ENCODE data around the gene DGCR6L.
"Not testable (repeated sequence)": the region's sequence is repeated elsewhere in the genome, so short reads cannot be mapped to it uniquely, and the experiment has no call there.

Gene DGCR6L

DNA sequence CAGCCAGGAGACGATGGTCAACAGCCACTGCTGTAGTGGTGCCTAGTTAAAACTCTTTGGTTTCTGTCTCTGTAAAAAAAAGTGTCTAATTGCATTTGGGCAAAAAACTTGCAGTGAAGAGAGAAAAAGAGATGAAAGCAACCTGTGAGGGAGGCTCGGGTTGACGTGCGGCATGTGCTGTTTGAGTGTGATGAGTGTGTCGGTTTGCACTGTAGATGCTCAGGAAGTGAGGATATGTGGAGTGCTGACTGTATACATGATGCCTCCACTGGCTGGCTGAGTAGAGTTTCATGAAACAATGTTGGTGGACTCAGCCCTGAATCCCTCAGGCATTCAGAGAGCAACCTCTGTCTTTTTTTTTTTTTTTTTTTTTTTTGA is 4.3 kb upstream of the DGCR6L start:
- no peak for FAIRE-seq

DNA sequence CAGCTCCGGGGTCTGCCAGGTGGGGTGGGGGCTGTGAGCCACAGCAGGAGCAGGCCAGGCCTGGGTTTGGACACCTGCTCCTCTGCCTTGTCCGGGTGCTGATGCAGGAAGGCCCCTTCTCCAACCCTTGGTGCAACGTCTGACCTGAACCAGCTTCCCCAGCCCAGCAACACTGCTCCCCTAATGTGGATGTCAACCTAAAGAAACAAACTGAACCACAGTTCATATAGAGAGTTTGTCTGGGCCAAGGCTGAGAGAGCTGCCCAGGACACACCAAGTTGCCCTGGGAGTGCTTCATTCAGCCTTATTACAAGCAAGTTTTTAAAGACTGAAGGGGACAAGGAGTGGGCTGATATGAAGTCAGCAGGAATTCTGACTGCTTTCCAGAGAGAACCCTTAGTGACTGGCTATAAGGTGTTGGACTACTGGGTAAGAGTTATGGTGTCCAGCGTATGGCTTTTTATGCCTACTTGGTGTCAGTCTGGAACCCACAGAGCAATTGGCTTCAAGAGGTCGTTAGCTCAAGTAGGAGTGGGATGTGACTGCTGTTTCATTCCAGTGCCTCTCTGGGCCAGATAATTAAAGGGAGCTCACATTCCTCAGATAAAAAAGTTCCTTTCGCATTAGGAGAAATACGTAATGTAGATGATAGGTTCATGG is 1.8 kb upstream of the DGCR6L start:
- FAIRE-seq = not testable (repeated sequence)

DNA sequence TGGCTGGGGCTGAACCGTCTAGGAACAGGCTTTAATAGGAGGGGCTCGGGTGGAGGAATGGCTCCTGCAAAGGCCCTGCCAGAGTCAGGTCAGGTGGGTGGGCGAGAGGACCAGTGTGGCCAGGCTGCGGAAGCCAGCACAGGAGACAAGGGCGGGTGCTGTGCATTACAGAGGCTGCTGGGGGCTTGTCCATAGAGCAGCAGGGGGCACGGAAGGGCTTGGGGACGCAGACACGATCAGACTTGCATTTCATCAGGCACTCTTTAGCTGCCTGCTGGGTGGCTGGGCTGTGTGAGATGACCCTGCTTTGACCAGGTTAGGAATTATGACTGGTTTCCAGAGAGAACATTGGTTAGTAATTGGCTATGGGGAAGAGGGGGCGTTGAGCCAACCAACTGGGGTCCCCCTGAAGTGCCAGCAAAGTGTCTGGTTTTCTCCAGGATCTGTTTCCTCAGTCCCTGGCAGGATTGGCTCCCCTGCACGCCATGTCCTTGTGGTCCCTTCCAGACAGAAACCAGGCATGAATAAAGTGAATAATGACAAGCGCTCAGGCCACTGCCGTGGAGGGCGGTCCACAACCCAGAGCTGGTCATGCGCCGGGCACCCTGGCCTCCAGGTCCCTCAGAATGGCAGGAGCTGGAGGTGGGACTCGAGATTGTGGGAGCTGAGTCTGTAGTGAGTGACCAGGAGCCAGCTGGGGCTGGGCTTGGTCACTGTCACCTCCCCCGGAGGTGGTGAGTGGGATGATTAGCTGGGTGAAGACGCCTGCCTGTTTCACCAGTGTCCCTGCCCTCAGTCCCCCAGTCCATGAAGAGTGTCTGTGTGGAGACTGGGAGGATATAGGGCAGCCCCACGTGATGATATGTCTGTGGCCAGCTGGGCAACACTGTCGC is 1.0 kb upstream of the DGCR6L start:
- not testable (repeated sequence) for FAIRE-seq

DNA sequence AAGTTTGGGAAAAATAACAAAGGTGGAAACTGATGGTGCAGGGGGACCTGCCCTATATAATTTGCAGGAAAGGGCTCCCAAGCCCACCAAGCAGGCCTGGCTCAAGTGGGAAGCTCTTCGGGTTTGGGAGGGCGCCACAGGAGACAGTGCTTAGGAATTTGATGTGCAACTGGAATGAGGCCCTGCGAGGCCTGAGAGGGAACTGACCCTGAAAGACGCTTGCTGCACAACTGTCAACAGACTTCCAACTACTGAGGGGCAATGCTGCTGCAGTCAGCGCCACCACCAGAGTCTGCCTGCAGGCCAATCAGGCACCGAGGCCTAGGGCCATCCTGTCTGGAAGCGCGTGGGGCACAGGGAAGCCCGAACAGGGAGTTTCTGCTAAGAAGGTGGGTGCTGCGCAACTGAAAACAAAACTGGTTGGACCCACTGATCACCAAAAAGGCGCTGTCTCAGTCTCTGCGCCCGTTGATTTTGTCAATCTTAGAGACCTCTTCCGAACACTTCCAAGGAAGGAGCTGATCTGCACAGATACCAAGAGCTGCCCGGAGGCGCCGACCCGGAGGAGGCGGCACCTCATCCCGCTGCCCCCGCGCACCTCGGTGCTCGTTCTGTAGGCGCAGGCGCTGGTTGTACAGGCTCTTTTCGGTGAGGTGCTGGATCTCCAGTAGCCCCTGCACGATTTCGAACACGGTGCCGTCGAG is 667 bp downstream of the DGCR6L start:
- FAIRE-seq = no peak

DNA sequence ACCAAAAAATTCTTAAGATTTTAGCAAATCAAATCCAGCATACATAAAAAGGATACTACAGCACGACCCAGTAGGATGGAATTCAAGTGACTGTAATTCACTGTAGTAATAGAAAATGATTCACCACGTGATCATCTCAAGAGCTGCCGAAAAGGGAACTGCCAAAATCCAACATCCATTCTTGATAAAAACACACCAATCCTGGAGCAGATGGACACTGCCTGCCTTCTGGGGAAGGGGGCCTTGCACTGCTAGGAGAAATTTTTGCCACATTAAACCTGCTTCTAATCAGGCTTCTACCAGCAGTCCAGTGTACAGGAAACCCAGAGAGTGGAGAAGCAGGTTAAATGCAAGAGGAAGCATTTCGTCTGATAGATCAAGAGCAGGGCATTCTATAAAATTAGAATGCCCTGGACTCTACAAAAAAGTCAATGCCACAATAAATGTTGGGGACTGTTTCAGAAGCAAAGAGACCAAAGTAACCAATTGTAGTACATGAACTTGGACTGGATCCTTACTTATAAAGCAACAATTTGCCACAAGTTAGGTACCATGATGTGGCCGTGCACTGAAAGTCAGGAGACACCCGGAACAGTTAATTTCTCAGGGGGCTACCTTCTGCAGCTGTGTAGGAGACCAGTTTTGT is 1.7 kb downstream of the DGCR6L start:
- FAIRE-seq = peak; percentile 21

DNA sequence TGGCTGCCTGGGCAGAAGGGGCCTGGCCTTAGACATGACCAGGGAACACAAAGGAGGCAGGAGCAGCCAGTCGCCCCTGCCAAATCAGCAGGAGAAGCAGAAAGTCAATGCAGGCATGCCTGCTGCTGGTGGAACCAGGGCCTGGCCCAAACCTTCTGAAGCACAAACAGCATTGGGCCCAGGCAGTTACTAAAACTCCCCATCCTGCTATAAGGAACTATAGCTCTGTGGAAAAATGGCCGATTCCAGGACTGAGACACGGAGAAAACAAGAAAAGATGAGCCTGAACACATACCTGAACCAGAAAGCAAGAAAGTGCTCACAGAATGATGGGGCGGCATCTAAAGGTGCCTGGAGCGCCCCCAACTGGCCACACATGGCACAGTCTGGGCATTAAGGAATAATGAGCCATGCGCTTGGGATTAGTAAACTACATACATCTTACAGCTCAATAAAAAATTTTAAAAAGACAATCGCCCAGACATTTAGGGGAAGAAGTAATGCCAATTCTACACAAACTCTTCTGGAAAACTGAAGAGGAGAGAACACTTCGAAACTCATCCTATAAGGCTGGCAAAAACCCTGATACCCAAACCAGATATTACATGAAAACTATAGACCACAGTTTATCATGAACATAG is 2.3 kb downstream of the DGCR6L start:
- FAIRE-seq = not testable (repeated sequence)

DNA sequence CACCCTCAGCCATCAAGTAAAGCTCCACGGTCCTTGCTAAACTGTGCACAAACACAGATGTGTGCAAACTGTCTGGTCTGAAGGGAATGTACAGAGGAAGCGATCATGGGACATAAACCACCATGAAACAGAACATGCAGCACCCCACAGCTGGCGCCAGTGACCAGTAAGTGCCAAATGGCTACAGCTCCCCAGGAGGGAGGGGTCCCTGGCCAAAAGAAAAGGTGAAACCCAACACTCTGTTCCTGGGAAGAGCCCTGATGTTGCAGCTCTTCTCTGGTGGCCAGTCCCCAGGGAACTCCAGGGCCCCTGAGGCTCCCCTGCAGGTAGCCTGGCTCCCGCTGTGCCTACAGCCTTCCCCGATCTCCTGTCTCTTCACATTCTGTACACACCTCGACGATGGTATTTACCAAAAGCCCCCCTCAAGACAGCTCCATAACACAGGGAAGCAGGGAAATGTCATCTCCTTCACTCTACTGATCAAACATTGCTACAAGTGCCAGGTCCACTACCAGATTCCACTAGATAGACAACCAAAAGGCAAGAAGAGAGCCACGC is 2.9 kb downstream of the DGCR6L start:
- no peak for FAIRE-seq

DNA sequence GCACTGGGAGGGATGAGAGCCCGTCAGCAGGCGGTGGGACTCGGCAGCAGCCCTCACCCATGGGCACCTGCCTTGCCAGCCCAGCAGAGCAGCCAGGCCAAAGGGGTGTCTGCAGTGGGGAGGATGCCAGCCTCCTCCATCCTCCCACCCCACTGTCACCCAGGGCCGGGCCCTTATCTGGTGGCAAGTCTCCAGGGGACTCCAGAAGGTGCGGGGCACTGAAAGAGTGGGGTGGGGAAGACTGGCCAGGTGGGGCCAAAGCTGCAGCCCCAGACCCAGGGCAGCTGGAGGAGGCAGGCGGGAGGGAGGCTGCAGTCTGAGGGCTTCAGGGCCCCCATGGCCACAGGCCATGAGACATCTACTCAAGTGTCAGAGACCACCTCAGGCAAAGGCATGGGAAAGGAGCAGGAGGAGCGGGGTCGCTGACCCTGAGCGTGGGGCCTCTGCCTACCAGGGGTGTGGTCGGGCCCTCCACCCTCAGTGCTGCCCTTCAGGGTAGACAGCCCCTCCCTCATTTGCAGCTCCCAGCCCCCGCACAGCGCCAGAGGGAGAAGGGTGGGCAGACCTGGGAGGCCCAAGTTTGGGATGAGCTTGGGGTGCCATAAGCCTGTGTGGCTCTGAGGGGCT is 3.5 kb downstream of the DGCR6L start:
- FAIRE-seq = no peak

DNA sequence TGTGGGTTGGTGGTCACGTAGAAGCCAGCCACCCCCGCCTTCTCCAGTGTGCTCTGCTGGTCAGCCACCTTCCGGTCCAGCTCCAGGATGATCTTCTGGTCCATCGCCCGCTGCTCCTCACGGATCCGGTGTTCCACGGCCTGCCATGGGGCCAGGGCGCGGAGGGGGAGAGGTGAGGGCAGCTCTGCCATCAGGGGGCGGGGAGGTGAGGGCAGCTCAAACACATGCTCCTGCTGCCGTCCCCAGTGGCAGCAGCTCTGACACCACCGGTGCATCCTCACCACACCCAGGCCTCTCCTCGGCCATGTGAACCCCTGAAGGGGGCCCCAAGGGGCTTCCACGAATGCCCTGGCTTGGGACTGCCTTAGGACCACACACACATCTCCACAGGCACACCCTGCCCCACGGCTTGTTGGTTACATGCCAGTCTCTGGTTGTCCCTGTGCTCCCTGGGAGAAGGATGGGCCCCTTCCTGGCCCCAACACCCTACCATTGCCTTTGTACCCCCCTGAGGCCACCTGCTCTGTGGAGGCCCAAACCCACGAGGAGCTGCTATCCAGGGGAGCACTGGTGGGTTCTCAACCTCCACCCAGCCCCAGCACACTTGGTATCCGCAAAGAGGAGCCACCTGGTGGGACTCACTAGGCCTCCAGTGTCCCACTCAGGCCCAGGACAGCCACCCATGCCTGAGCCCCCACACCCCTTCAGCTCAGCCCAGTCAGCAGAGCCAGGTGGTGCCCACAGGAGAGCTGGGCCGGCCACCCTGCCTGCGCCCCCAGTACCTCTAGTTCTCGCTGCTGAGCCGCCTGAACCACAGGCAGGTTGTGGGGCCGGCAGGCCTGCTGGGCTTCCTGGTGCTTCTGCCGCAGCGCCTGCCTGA is 4.3 kb downstream of the DGCR6L start:
- FAIRE-seq = no peak

DNA sequence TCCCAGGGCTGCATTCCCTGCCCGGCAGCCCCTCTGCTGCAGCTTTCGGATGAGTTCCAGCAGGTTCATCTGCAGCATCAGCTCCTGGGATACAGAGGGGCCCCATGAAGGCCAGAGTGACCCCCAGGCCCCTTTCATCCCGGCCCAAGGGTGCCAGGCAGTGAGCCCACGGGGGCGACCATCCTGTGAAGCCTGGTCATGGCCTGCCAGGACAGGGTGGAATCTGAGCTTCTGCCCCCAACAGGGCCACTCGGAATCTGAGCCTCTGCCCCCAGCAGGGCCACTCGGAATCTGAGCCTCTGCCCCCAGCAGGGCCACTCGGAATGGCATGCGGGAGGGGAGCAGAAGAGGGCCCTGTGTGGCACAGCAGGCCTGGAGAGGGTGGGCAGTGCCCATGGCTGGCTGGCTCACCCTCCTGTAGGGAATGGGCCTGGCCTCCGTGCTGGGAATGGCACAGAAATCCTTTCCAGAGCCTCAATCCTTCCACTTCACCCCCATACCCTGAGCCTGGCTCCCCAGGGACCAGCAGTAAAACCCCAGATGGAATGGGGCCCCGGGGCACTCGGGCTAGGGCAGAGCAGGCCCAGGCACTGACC is 5.0 kb downstream of the DGCR6L start:
- not testable (repeated sequence) for FAIRE-seq

DNA sequence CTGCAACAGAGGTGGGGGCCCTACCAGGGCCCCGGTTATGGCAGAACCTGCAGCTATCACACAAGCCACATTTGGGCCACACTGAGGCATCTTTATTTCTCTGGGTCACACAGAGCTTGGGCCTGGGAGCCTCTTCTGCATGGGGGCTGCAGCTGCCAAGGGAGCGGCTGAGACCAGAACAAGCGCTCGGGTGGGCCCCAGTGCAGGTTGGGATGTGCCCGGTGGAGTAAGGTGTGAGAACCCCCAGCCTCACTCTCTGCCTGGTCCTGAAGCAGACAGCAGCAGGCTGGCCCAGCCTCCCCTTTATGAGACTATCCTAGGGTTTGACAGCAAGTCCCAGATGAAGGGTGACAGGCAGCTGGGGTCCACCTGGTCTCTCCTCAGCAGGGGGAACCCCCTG is 5.7 kb downstream of the DGCR6L start:
- not testable (repeated sequence) for FAIRE-seq

DNA sequence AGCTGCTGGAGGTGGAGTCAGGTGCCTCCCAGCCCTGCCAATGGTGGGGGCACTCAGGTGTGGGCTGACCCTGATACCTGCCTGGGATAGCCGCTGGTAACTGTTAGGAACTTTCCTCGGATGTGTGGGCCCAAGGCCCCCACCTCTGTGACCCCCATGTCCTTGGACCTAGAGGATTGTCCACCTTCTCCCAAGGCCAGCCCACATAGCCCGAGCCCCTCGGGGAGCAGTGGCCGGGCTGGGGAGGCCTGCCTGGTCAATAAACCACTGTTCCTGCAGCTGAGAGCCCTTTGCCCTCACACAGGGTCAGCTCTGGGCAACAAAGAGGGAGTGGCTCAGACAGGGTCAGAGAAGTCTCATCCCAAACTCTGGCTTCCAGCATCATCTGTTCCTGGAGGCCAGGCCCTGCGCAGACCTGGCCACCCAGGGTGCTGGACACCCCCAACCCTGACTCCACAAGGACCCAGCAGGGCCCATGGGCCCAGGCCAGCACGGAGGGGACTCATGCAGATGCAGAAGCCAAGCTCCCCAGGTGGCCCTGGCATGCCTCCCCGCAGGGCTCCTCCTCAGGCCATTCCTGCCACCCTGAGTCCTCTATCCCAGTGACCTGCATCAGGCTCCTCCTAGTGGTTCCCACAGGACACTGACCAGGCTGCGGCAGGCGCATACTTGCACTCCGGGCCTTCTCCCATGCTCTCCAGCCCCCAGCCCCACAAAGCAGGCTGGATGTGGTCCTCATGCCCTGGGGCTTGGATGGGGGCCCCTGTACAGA is 6.4 kb downstream of the DGCR6L start:
- not testable (repeated sequence) for FAIRE-seq

DNA sequence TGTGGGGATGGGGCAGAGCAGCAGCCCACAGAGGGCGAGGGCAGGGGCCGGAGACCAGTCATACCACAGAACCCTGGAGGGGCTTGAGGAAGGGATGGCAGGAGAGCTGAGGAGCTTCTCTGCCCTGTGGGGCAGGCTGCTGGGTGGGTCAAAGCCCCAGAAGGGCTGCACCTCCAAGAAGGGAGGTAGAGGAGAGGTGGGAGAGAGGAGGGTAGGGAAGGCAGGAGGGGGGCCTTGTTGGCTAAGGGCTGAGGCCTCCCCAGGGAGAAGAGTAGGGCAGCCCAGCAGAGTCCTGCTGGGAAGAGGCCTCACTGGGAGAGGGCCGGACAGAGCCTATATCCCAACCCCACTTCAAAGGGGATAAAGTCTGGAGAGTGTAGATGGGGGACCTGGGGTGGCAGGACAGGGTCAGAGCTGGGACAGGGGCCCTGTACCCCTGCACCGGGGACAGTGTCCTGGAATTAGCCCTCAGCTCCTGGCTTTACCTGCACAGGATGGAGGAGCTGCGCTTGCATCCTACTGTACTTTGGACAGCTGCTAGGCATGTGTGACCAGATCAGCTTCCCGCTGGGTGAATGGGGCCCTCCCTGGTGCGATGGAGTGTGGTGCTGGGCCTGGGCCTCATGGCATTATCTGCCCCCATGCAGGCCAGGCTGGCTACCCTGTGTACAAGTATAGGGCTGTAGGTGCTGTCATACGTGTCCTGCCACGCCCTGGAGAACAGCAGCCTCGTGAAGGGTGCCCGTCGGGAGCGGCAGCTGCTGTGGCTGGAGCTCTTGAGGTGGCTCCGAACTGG is 7.3 kb downstream of the DGCR6L start:
- FAIRE-seq = no peak

DNA sequence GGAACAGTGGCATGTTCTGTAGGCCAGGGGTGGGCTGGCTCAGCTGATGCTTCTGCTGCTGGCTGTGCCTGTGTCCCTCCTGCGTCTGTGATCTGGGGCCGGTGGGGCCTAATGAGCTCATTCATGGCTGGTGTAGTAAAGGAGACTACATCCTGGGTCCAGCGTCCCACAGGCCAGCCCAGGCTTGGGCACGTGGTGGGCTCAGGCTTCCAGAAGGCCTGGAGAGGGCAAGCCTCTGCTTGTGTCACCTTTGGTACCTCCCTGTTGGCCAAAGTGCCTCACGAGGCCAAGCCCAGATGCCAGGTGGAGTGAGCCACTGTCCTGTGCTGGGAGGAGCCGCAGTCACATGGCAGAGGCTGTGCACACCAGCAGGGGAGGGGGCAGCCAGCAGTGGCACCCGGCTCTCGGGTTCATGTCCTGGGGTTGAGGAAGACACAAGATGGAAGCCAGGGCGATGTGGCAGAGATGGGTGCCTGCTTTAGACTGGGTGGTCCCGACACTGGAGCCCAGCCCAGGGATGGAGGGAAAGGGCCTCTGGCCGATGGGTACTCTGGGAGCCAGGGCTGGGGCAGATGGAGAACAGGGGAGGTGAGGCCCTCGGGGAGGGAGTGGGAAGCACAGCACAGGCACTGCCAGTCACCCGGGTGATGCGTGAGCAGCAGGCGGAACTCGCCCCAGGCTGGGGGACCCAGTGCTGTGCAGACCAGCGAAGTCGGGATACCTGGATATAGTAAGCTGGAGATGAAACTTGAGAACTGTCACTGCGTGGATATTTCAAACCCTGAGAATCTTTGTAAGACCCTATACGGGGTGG is 8.4 kb downstream of the DGCR6L start:
- FAIRE-seq = not testable (repeated sequence)

DNA sequence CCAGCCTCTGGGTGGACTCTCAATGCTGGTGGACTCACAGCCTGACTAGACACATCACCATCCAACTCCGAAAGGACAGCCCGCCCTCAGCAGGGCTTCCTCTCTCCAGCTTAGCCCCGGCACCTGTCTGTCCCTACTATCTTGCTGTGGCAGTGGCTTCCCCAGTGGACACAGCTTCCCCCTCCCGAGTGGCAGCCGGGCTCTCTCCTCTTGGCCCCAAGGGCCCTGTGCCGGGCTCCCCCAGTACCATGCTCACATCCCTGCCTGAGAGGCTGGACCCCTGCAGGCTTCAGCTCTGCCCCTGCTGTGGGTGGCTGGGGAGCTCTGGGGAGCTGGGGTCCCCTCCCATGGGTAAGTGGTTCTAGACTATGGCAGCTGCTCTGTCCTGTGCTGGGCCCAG is 9.1 kb downstream of the DGCR6L start:
- not testable (repeated sequence) for FAIRE-seq

DNA sequence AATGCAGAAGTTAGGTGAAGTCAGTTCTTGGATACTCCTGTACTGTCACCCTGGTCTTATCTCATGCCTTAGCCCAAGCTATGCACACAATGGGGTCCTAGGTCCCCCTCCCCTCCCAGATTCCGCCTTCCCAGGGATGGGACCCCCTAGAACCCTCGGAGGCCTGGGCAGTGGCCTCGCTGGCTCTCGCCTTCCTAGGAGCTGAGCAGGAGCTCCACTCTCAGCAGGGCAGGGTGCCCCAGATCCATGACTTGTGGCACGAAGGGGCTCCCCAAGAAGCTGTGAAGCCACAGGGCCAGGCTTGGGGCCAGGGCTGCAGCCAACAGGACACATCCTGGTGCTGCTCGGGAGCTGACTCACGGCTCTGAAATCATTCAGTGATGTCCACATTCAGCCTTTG is 9.7 kb downstream of the DGCR6L start:
- not testable (repeated sequence) for FAIRE-seq

DNA sequence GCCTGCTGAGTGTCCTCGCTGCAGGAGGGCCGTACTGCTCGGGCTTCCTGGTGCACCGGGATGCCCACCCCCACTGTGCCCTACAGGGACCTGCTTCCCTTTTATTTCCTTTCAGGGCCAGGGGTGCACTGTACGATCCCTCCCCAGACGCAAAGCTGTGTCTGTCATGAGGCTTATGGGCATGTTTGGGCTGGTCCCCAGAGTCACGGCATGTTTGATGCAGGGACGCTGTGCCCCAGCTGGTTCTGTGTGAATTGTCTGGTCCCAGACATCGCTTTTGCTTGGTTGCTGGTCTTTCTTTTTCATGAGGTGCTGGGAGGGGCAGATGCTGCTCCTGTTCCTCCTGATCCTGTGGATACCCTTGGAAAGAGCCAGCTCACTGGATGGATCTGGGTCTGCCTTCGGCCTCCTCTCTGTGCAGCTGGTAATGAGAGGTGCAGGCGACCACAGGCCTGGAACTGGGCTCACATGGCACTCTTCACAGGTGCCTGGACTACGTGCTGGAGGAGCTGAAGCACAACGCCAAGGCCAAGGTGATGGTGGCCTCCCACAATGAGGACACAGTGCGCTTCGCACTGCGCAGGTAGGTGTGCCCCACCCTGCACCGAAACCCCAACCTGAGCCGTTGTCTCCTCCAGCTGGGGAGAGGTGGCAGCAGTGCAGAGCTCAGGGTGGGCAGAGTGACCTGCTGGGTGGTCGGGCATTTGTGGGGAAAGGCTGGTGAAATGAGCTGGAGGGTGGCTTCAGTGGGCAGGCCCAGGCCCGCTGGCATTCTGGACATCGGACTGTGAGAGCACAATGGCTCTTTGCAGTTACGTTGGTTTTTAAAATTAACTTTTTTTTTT is 10.8 kb downstream of the DGCR6L start:
- not testable (repeated sequence) for FAIRE-seq
